T-helper 17 cell (primary cell): Measurements from ENCODE around the gene NACA2. TPM values are rescaled to one million over a fixed set of nuclear protein-coding genes. Genes with fewer than 3 reads are reported as not detected.

Experiments used
- ATAC-seq: fragments of 150-1000 bp; cut with Tn5 transposase; 2 replicates; pipeline ENCODE4 v1.10.0; 2021; ENCODE audit warnings: mild to moderate bottlenecking, moderate library complexity
- DNase-seq, 3 donors: peaks; one replicate each; pipeline versions ENCODE4 v3.0.0 to v3.0.0-alpha.2; 2020 to 2021
- H3K9me3 ChIP-seq: one replicate; pipeline ENCODE4 v1.7.0; 2013; ENCODE audit warnings: low read length, mild to moderate bottlenecking; ENCODE audit not compliant: control insufficient read depth, poor library complexity, severe bottlenecking
- H3K27ac Mint-ChIP-seq: one replicate; pipeline ENCODE4 v1.8.0; 2022; ENCODE audit warnings: mild to moderate bottlenecking, moderate library complexity, mixed read lengths
- H3K27me3 Mint-ChIP-seq: one replicate; pipeline ENCODE4 v1.8.0; 2022; ENCODE audit warnings: mixed read lengths
- H3K36me3 Mint-ChIP-seq: one replicate; pipeline ENCODE4 v1.8.0; 2022; ENCODE audit warnings: low read depth, mixed read lengths
- H3K4me1 Mint-ChIP-seq: one replicate; pipeline ENCODE4 v1.8.0; 2022; ENCODE audit warnings: mild to moderate bottlenecking, mixed read lengths
- H3K4me3 Mint-ChIP-seq: one replicate; pipeline ENCODE4 v1.8.0; 2022; ENCODE audit warnings: mild to moderate bottlenecking, moderate library complexity, mixed read lengths
- total RNA-seq, 4 donors: library from RNA in 2 of 4; stranded (reverse) in 2 of 4; gene quantifications; one replicate each; pipeline ENCODE4 v1.2.3 and lab custom pipeline; 2022 to 2026

NACA2 gene
- total RNA-seq, 2 donors from 2014 or later: not detected

DNA sequence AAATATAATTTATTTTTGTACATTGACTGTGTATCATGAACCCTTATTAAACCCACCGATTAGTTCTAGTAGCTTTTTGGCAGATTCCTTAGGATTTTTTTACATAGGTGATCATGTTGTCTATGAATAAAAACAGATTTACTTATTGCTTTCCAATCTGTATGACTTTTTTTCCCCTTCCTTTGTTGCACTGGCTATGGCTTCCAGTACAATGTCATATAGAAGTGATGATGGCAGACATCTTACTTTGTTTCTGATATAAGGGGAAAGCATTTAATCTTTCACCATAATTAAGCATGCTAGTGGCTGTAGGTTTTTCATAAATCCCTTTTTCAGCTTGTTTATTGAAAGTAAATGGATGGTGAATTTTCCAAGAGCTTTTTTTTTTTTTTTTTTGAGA is 28.9 kb upstream of the NACA2 start:
- Mint-ChIP-seq H3K4me3 (no peak overlapping the region), H3K27ac (no peak overlapping the region), H3K36me3 (no peaks in the 10 kb centered on the region), H3K4me1 (no peaks in the 10 kb centered on the region), H3K27me3 (peaks cover 8% of the 10 kb centered on the region)
- no peaks in the 10 kb centered on the region for H3K9me3 ChIP-seq
- ATAC-seq: no peak
- DNase-seq: no peak

DNA sequence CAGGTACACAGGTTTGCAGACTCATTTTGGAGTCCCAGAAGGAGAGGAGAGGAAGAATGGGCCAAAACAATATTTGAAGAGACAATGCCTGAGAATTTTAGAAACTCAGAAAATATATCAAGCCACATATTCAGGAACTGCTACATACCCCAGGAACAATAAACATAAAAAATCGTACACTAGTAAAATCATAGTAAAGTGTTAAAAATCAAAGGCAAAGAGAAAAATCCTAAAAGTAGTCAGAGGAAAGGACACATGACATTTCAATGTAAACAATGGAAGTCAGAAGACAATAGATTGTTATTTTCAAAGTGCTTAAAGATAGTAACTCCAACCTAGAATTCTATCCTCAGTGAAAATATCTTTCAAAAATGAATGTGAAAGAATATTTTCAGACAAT is 28.5 kb upstream of the NACA2 start:
- no peak overlapping the region for H3K27ac Mint-ChIP-seq
- no peak for DNase-seq
- peaks cover 7% of the 10 kb centered on the region for H3K27me3 Mint-ChIP-seq
- H3K36me3 Mint-ChIP-seq: no peaks in the 10 kb centered on the region
- no peaks in the 10 kb centered on the region for H3K9me3 ChIP-seq
- no peaks in the 10 kb centered on the region for H3K4me1 Mint-ChIP-seq
- no peak for ATAC-seq
- no peak overlapping the region for H3K4me3 Mint-ChIP-seq

DNA sequence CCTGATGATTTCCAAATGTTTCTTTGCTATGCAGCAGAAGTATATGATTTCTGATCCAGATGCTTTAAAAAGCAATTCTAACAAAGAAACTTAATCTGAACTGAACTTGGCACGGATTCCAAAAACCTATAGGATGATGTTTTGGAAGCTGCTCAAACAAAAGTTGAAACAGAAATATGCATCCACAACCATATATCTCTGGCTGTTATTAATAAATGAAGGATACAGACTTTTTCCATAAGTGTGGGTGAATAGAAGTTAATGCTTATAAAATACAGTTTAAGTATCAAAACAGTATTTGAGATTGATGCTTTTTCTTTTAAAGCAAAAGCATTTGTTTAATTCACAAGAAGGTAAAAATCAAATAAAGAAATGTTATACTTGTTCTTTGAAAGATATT is 27.9 kb upstream of the NACA2 start:
- ATAC-seq: no peak
- H3K27me3 Mint-ChIP-seq: peaks cover 7% of the 10 kb centered on the region
- H3K4me3 Mint-ChIP-seq: no peak overlapping the region
- H3K36me3 Mint-ChIP-seq: no peaks in the 10 kb centered on the region
- H3K9me3 ChIP-seq: no peaks in the 10 kb centered on the region
- no peak overlapping the region for H3K27ac Mint-ChIP-seq
- no peaks in the 10 kb centered on the region for H3K4me1 Mint-ChIP-seq
- DNase-seq: no peak

DNA sequence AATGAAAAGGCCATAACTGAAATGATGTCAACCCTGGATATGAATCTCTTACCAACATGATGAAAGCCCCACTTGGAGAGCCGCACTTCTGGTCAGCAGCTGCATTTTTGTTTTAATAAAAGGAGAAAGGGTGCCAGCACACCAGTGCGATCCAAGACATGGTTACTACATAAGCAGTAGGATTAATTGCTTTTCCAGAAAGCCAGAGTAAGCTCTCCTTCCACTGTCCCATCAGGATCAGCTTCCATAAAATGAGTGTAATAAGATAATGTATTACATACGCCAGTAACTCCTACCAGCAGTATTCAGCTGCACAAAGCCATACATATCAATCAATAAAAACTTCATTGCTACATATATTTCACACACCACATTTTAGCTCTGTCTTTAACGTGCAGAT is 26.3 kb upstream of the NACA2 start:
- no peaks in the 10 kb centered on the region for H3K9me3 ChIP-seq
- Mint-ChIP-seq H3K4me1 (no peaks in the 10 kb centered on the region), H3K36me3 (no peaks in the 10 kb centered on the region), H3K27ac (no peak overlapping the region), H3K27me3 (peaks cover 7% of the 10 kb centered on the region), H3K4me3 (no peak overlapping the region)
- no peak for DNase-seq
- no peak for ATAC-seq

DNA sequence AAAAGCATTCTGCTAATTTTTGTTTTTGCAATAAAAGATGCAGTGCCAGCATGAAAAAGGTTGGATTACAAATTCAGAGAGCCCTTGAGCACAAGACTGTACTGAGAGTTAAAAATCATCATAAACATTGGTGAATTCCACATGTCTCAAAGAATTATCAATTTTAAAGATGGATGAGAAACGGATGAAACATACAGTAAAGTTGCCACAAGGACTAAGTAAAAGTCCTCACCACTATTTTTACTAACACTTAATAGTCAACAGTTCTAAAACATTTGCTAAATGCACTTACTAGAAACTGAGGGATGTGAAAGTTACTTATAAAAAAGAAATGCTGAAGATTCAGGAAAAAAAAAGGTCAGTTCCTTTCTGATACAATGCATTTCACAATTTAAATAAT is 25.8 kb upstream of the NACA2 start:
- Mint-ChIP-seq H3K36me3 (no peaks in the 10 kb centered on the region), H3K27ac (peak overlapping the region; percentile 34), H3K4me3 (no peak overlapping the region), H3K27me3 (peaks cover 7% of the 10 kb centered on the region), H3K4me1 (no peaks in the 10 kb centered on the region)
- H3K9me3 ChIP-seq: no peaks in the 10 kb centered on the region
- ATAC-seq: no peak
- DNase-seq: no peak

DNA sequence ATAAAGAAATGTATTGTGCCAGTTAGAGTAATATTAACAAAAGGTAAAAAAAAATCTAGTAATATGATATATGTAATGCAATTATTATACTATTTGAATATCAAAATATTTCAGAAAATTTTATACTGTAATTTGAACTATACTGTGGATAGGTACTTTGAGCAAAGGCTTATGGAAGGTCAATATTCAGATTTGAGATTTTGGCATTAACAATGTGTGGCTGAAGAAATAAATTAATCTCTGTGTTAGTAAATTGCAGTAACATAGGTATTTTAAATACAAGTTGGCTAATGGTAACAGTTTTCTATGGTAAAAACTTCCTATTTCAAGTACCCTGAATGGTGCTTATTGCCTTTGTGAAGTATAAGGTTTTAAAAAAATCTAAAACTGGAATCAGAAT is 23.2 kb upstream of the NACA2 start:
- Mint-ChIP-seq H3K27ac (no peak overlapping the region), H3K27me3 (peaks cover 14% of the 10 kb centered on the region), H3K36me3 (no peaks in the 10 kb centered on the region), H3K4me1 (no peaks in the 10 kb centered on the region), H3K4me3 (no peak overlapping the region)
- no peak for DNase-seq
- no peaks in the 10 kb centered on the region for H3K9me3 ChIP-seq
- no peak for ATAC-seq

DNA sequence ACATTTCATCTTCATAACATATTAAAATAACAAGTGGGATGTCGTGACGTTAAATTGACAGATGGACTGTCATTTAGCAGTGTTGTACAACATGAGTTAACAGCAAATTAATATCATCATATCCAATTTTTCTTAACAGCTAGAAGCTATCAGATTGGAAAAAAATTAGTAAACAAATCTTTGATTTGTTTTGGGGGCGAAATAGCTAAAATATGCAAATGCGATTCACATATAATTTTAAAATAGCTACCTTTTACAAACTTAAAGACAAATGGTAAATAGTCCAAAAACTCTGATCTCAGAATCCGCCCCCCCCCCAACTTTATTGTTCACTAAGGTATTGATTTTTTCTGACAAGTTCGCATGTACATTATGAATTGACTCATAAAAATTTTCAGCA is 20.3 kb upstream of the NACA2 start:
- Mint-ChIP-seq H3K4me1 (no peaks in the 10 kb centered on the region), H3K27ac (no peak overlapping the region), H3K27me3 (peaks cover 14% of the 10 kb centered on the region), H3K4me3 (no peak overlapping the region), H3K36me3 (no peaks in the 10 kb centered on the region)
- ATAC-seq (no peak), DNase-seq (no peak)
- no peaks in the 10 kb centered on the region for H3K9me3 ChIP-seq

DNA sequence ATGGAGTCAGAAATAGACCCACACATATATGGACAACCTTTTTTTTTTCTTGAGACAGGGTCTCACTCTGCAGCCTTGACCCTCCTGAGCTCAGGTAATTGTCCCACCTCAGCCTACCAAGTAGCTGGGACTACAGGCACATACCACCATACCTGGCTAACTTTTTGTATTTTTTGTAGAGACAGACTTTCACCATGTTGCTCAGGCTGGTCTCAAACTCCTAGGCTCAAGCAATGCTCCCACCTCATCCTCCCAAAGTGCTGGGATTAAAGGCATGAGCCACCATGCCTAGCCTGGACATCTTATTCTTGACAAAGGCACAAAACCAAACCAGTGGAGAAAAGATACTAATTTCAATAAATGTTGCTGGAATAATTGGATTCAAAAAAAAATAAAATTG is 14.7 kb upstream of the NACA2 start:
- DNase-seq (no peak), ATAC-seq (no peak)
- Mint-ChIP-seq H3K27me3 (peaks cover 26% of the 10 kb centered on the region), H3K4me1 (no peaks in the 10 kb centered on the region), H3K36me3 (peaks cover 4% of the 10 kb centered on the region), H3K27ac (no peak overlapping the region), H3K4me3 (no peak overlapping the region)
- no peaks in the 10 kb centered on the region for H3K9me3 ChIP-seq

DNA sequence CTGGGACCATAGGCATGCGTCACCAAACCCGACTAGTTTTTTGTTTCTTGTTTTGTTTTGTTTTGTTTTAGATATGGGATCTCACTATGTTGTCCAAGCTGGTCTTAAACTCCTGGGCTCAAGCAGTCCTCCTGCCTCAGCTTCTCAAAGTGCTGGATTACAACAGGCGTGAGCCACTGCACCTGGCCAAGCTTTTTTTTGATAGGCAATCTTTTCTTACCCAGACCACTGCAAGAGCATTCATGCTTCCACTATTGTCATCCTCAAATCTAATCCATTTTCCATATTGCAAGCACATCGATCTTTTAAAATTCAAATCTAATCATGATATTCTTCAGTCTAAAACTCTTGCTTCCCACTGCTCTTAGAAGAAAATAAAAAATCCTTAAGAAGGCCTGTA is 10.3 kb upstream of the NACA2 start:
- no peak for DNase-seq
- Mint-ChIP-seq H3K27ac (no peak overlapping the region), H3K4me1 (no peaks in the 10 kb centered on the region), H3K27me3 (peaks cover 33% of the 10 kb centered on the region), H3K36me3 (peaks cover 4% of the 10 kb centered on the region), H3K4me3 (no peak overlapping the region)
- no peaks in the 10 kb centered on the region for H3K9me3 ChIP-seq
- no peak for ATAC-seq

DNA sequence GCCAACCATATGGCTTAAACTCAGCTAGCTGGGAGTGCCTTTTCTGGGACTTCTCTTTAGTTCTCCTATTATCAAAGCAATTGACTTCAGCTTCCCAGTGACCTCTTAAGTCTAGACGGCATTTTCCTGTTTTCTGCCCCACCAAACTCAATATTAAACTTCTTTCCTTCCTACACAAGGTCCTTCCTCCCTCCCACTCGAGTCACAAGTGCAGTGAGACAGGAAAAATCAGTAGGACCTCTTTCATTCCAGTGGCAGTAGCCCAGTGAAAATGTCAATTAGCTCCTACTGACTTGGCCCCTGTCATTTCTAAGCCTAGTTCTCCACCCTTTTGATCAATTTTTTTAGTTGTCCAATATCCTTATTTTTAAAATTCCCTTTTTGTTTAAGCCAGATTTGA is 9.6 kb upstream of the NACA2 start:
- Mint-ChIP-seq H3K27me3 (peaks cover 33% of the 10 kb centered on the region), H3K4me1 (no peaks in the 10 kb centered on the region), H3K36me3 (peaks cover 4% of the 10 kb centered on the region), H3K4me3 (no peak overlapping the region), H3K27ac (no peak overlapping the region)
- no peaks in the 10 kb centered on the region for H3K9me3 ChIP-seq
- DNase-seq (no peak), ATAC-seq (no peak)

DNA sequence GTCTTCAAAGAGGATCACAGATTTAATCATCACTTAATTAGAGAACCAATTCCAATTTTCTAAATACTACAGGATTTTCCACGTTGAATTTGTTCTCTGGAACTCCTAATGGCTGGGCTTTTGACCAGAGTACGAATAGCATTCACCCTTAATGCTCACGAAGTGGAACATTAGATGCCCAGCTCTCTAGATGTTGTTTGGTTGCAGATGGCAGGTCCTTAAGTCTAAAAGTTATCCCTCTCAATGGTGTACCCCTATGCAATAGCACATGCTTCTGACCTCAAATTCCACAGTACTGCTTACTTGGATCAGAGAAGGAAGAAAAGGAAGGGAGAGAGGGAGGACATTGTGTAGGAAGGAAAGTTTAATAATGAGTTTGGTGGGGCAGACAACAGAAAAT is 8.6 kb upstream of the NACA2 start:
- H3K36me3 Mint-ChIP-seq: peaks cover 3% of the 10 kb centered on the region
- peaks cover 33% of the 10 kb centered on the region for H3K27me3 Mint-ChIP-seq
- no peak overlapping the region for H3K27ac Mint-ChIP-seq
- no peaks in the 10 kb centered on the region for H3K9me3 ChIP-seq
- no peak overlapping the region for H3K4me3 Mint-ChIP-seq
- ATAC-seq (no peak), DNase-seq (no peak)
- H3K4me1 Mint-ChIP-seq: no peaks in the 10 kb centered on the region

DNA sequence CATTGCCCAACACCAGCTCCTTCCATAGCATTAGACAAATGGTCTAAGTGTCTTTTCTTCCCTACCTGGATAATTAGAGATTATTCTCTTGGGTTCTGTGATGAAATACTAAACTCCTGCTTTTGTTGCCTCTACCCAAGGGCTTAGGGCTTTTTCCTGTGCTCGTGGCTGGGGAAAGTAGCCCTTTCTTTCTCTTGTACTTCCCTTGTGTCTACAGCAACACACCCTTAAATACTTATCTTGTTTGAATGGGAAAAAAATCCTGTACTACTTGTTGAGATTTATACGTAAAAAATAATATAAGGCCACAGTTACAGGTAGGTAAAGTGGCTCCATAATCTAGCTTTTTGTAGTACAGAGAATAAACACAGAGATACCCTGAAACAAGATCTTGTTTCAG is 7.0 kb upstream of the NACA2 start:
- ATAC-seq: no peak
- no peaks in the 10 kb centered on the region for H3K36me3 Mint-ChIP-seq
- H3K4me1 Mint-ChIP-seq: no peaks in the 10 kb centered on the region
- no peak overlapping the region for H3K4me3 Mint-ChIP-seq
- H3K27me3 Mint-ChIP-seq: peaks cover 32% of the 10 kb centered on the region
- no peak overlapping the region for H3K27ac Mint-ChIP-seq
- DNase-seq: no peak
- no peaks in the 10 kb centered on the region for H3K9me3 ChIP-seq

DNA sequence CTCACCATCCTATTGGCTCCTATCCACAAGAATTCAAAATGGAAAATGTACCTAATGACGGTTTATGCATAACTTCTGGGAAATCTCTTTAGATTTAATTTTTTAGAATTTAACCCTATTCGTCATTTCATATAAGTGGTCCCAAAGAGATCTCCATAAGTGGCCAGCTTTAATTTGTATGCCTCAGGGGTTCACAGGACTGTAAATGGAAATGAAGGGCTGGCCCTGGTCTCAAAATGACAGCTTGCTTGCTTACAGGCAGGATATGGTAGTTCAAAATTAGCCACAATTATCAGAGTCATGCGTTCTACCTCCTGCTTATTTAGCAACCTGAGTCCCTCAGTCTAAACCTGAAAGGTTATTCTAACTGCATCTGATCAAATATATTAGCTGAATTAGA is 6.6 kb upstream of the NACA2 start:
- ATAC-seq: no peak
- H3K9me3 ChIP-seq: no peaks in the 10 kb centered on the region
- Mint-ChIP-seq H3K36me3 (no peaks in the 10 kb centered on the region), H3K4me3 (no peak overlapping the region), H3K4me1 (no peaks in the 10 kb centered on the region), H3K27me3 (peaks cover 31% of the 10 kb centered on the region), H3K27ac (no peak overlapping the region)
- DNase-seq: no peak

DNA sequence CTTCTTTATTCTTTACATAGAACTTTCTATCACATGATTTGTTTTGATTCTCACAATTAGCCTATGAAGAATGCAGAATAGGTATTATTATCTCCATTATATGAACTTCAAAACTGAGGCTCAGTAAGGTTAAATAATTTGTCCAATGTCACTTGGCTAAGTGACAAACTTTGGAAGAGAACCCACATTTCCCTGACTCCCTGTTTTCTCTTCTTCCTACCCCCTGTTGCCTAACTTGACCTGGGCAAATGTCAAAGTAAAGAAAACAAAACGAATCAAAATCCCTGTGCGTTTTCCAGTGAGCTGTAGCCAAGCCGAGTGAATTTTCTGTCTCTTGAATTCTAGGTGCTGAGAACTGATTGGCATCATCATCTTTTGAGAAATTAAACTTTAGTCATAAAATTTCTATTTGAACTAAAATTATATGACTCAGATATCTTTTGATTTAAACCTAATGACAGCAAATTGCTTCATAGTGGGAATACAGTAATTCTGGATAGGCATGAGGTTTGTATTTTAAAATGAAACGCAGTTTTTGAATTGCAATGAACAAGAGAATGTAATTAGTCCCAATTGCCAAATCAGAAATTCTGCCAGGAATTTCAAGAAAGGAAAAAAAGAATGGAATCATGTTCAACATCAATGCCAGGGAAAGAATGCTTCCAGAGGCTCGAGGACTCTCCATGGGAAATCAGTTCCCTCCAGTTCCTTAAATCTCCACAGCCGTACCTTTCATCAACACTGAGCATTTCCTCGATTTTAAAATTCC is 4.6 kb upstream of the NACA2 start:
- H3K9me3 ChIP-seq: no peaks in the 10 kb centered on the region
- no peak overlapping the region for H3K27ac Mint-ChIP-seq
- ATAC-seq (no peak), DNase-seq (no peak)
- H3K4me3 Mint-ChIP-seq: no peak overlapping the region
- peaks cover 31% of the 10 kb centered on the region for H3K27me3 Mint-ChIP-seq
- H3K4me1 Mint-ChIP-seq: no peaks in the 10 kb centered on the region
- H3K36me3 Mint-ChIP-seq: no peaks in the 10 kb centered on the region
